WTC11 (cell line): ENCODE results near the gene SDK2. TPM values are rescaled to one million over a fixed set of nuclear protein-coding genes. Genes with fewer than 3 reads are reported as not detected.

Experiments used
- ATAC-seq: fragments of 200-7000 bp; cut with Tn5 transposase; 2 replicates; pipeline ENCODE4 v1.10.0; 2021; ENCODE audit warnings: mild to moderate bottlenecking, moderate library complexity
- CTCF ChIA-PET: fragments of 300-600 bp; sonication (Branson Sonifier 250); formaldehyde crosslinking; loops from one replicate; lab custom pipeline; 2021; ENCODE audit warnings: antibody characterized with exemption; lab: Charles Lee
- POLR2A ChIA-PET: fragments of 350-600 bp; sonication (Branson Sonifier 250); formaldehyde crosslinking; loops from one replicate; lab custom pipeline; 2021; ENCODE audit warnings: antibody characterized with exemption; lab: Charles Lee
- DNase-seq: peaks from one replicate; pipeline ENCODE4 v3.0.0; 2021; ENCODE audit warnings: low spot score
- H3K27ac Mint-ChIP-seq: 2 replicates; pipeline ENCODE4 v1.8.0; 2021; ENCODE audit warnings: mixed read lengths
- H3K27me3 Mint-ChIP-seq: 2 replicates; pipeline ENCODE4 v1.8.0; 2021; ENCODE audit warnings: low read depth, mild to moderate bottlenecking, moderate library complexity, mixed read lengths
- H3K36me3 Mint-ChIP-seq: 2 replicates; pipeline ENCODE4 v1.8.0; 2021; ENCODE audit warnings: mixed read lengths
- H3K4me1 Mint-ChIP-seq: 2 replicates; pipeline ENCODE4 v1.8.0; 2022; ENCODE audit warnings: mixed read lengths
- H3K4me3 Mint-ChIP-seq: 2 replicates; pipeline ENCODE4 v1.8.0; 2021; ENCODE audit warnings: mild to moderate bottlenecking, moderate library complexity, mixed read lengths
- H3K9me3 Mint-ChIP-seq: 2 replicates; pipeline ENCODE4 v1.8.0; 2021; ENCODE audit warnings: mixed read lengths
- CBFB ChIP-seq: sonication (generic); formaldehyde crosslinking; IDR thresholded peaks from 2 replicates; pipeline ENCODE4 v1.8.1; 2022; ENCODE audit warnings: mild to moderate bottlenecking, low read depth, missing genetic modification reagents
- GRHL2 ChIP-seq: fragments of 250-450 bp; sonication (Bioruptor Pico); IDR thresholded peaks from 2 replicates; pipeline ENCODE4 v1.8.0; 2022; ENCODE audit warnings: mild to moderate bottlenecking, moderate library complexity; ENCODE audit not compliant: insufficient replicate concordance, severe bottlenecking
- GTF2I ChIP-seq: fragments of 250-450 bp; sonication (Bioruptor Pico); conservative IDR thresholded peaks from 2 replicates; pipeline ENCODE4 v1.4.0; 2021; ENCODE audit warnings: mild to moderate bottlenecking
- JAZF1 ChIP-seq: fragments of 250-450 bp; sonication (Bioruptor Pico); IDR thresholded peaks from 2 replicates; pipeline ENCODE4 v1.9.0; 2021; ENCODE audit warnings: moderate library complexity, mild to moderate bottlenecking, inconsistent platforms
- MYBL2 ChIP-seq: sonication (generic); formaldehyde crosslinking; IDR thresholded peaks from 2 replicates; pipeline ENCODE4 v1.8.1; 2023; ENCODE audit warnings: mild to moderate bottlenecking, moderate library complexity, missing genetic modification reagents
- NFYB ChIP-seq: sonication (generic); formaldehyde crosslinking; conservative IDR thresholded peaks from 2 replicates; pipeline ENCODE4 v1.8.0; 2022; ENCODE audit warnings: low read depth, missing genetic modification reagents
- RELA ChIP-seq: sonication (generic); formaldehyde crosslinking; IDR thresholded peaks from 2 replicates; pipeline ENCODE4 v1.8.1; 2022; ENCODE audit warnings: missing genetic modification reagents, mild to moderate bottlenecking, borderline replicate concordance
- TCF7 ChIP-seq: sonication (generic); formaldehyde crosslinking; IDR thresholded peaks from 2 replicates; pipeline ENCODE4 v1.8.0; 2022; ENCODE audit warnings: mild to moderate bottlenecking, low read depth, missing genetic modification reagents, moderate library complexity
- ZNF121 ChIP-seq: sonication (generic); formaldehyde crosslinking; IDR thresholded peaks from 2 replicates; pipeline ENCODE4 v1.8.0; 2023; ENCODE audit warnings: missing genetic modification reagents
- ZNF263 ChIP-seq: sonication (generic); formaldehyde crosslinking; IDR thresholded peaks from 2 replicates; pipeline ENCODE4 v1.8.1; 2022; ENCODE audit warnings: low read depth, mild to moderate bottlenecking, moderate library complexity, missing genetic modification reagents
- ZNF416 ChIP-seq: fragments of 250-450 bp; sonication (Bioruptor Pico); IDR thresholded peaks from 2 replicates; pipeline ENCODE4 v1.9.0; 2021; ENCODE audit warnings: mild to moderate bottlenecking, inconsistent platforms
- total RNA-seq: library from RNA; stranded (reverse); gene quantifications from 3 replicates; pipeline ENCODE4 v1.2.3, GENCODE V29; 2021
- TF ChIP-seq, protein P1 (sequence below): fragments of 200-600 bp; IDR thresholded peaks from 2 replicates; pipeline ENCODE4 v1.8.0; 2022; ENCODE audit warnings: antibody characterized with exemption
- TF ChIP-seq, protein P2 (sequence below): sonication (generic); formaldehyde crosslinking; IDR thresholded peaks from 2 replicates; pipeline ENCODE4 v1.8.1; 2023; ENCODE audit warnings: mild to moderate bottlenecking, missing genetic modification reagents
- TF ChIP-seq, protein P3 (sequence below): sonication (generic); formaldehyde crosslinking; IDR thresholded peaks from 2 replicates; pipeline ENCODE4 v1.8.0; 2022; ENCODE audit warnings: mild to moderate bottlenecking, missing genetic modification reagents
- TF ChIP-seq, protein P4 (sequence below): fragments of 250-450 bp; sonication (Bioruptor Pico); conservative IDR thresholded peaks from 2 replicates; pipeline ENCODE4 v1.9.0; 2021; ENCODE audit warnings: mild to moderate bottlenecking
- TF ChIP-seq, protein P5 (sequence below): sonication (generic); formaldehyde crosslinking; IDR thresholded peaks from 2 replicates; pipeline ENCODE4 v1.8.0; 2022; ENCODE audit warnings: missing genetic modification reagents
- TF ChIP-seq, protein P6 (sequence below): sonication (generic); formaldehyde crosslinking; IDR thresholded peaks from 2 replicates; pipeline ENCODE4 v1.8.0; 2023; ENCODE audit warnings: mild to moderate bottlenecking, missing genetic modification reagents

SDK2 gene
- total RNA-seq, 1 experiment from 2014 or later = 14.8 TPM

DNA sequence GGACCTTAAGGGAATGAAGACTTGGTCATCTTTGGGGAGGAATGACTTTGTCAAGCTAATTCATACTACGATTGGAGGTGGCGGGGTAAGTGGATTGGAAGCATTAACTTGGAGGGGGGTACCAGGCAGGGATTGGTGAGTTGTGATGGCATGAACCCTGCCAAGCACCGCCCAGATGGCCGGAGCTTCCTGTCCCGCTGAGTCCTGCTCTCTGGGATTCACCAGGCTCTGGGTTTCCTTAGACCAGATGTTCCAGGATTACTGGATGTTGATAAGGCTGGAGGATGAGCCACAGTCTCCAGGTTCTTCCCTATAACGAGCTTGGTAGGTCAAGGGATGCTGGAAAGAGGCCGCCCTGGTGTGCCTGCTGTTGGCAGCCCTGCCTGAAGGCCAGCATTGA lies 154.9 kb downstream of the SDK2 start (continued):
- TF ChIP-seq ZNF416 = no peak
- TF ChIP-seq, protein P1, sequence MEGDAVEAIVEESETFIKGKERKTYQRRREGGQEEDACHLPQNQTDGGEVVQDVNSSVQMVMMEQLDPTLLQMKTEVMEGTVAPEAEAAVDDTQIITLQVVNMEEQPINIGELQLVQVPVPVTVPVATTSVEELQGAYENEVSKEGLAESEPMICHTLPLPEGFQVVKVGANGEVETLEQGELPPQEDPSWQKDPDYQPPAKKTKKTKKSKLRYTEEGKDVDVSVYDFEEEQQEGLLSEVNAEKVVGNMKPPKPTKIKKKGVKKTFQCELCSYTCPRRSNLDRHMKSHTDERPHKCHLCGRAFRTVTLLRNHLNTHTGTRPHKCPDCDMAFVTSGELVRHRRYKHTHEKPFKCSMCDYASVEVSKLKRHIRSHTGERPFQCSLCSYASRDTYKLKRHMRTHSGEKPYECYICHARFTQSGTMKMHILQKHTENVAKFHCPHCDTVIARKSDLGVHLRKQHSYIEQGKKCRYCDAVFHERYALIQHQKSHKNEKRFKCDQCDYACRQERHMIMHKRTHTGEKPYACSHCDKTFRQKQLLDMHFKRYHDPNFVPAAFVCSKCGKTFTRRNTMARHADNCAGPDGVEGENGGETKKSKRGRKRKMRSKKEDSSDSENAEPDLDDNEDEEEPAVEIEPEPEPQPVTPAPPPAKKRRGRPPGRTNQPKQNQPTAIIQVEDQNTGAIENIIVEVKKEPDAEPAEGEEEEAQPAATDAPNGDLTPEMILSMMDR = no peak
- TF ChIP-seq, protein P2, sequence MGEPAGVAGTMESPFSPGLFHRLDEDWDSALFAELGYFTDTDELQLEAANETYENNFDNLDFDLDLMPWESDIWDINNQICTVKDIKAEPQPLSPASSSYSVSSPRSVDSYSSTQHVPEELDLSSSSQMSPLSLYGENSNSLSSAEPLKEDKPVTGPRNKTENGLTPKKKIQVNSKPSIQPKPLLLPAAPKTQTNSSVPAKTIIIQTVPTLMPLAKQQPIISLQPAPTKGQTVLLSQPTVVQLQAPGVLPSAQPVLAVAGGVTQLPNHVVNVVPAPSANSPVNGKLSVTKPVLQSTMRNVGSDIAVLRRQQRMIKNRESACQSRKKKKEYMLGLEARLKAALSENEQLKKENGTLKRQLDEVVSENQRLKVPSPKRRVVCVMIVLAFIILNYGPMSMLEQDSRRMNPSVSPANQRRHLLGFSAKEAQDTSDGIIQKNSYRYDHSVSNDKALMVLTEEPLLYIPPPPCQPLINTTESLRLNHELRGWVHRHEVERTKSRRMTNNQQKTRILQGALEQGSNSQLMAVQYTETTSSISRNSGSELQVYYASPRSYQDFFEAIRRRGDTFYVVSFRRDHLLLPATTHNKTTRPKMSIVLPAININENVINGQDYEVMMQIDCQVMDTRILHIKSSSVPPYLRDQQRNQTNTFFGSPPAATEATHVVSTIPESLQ (CRISPR knock-in tag) = no peak
- TF ChIP-seq, protein P3, sequence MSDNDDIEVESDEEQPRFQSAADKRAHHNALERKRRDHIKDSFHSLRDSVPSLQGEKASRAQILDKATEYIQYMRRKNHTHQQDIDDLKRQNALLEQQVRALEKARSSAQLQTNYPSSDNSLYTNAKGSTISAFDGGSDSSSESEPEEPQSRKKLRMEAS (CRISPR knock-in tag) = no peak
- TF ChIP-seq GTF2I (CRISPR knock-in tag) = no peak

DNA sequence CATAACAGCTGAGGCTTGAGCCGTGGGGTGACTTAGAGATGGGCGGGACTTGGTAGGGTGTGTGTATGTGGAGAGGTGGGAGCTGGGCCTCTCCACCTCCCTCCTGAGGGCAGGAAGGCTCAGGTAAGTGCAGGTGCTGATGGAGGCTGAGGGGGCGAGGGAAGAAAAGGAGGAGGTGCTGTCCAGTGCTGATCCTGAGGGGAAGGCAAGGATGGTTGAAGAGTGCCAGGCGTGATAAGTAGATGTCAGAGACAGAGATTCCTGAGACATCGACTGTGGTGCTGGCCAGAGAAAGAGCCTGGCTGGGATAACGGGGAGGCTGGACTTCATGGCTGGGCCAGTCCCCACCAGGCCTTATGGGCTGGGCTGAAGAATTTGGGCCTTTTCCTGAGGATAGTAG lies 159.1 kb downstream of the SDK2 start:
- CTCF ChIA-PET = no interaction called here
- DNase-seq = no peak
- TF ChIP-seq RELA (CRISPR knock-in tag) (no peak), ZNF121 (CRISPR knock-in tag) (no peak), TCF7 (CRISPR knock-in tag) (no peak), NFYB (CRISPR knock-in tag) (no peak), MYBL2 (CRISPR knock-in tag) (no peak), CBFB (CRISPR knock-in tag) (no peak), GRHL2 (no peak), JAZF1 (CRISPR knock-in tag) (no peak), ZNF263 (CRISPR knock-in tag) (no peak)
- TF ChIP-seq, protein P4, sequence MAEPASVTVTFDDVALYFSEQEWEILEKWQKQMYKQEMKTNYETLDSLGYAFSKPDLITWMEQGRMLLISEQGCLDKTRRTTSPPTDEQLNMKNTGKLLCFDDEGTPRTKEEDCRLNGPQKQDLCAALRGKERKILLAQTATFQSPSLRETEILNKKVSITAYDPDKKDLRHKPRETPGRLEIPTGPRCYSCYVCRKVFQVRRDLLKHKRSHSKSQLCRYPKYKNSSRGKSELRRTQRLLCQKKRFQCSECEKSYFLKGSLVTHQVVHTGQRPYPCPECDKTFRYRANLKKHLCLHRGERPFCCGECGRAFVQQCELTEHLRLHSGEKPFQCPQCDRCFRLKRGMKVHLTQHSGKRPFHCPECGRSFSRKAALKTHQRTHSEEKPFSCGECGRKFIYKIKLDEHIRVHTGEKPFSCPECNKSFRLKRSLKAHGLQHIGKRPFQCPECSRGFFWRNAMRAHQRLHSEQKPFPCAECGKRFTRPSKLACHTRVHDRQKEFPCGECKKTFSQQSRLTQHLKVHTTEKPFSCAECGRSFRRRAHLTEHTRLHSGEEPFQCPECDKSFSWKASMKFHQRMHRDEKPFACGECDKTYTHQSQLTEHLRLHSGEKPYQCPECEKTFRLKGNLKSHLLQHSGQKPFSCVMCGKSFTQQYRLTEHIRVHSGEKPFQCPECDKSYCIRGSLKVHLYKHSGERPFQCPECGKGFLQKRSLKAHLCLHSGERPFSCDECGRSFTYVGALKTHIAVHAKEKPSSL (CRISPR knock-in tag) = no peak
- TF ChIP-seq, protein P5, sequence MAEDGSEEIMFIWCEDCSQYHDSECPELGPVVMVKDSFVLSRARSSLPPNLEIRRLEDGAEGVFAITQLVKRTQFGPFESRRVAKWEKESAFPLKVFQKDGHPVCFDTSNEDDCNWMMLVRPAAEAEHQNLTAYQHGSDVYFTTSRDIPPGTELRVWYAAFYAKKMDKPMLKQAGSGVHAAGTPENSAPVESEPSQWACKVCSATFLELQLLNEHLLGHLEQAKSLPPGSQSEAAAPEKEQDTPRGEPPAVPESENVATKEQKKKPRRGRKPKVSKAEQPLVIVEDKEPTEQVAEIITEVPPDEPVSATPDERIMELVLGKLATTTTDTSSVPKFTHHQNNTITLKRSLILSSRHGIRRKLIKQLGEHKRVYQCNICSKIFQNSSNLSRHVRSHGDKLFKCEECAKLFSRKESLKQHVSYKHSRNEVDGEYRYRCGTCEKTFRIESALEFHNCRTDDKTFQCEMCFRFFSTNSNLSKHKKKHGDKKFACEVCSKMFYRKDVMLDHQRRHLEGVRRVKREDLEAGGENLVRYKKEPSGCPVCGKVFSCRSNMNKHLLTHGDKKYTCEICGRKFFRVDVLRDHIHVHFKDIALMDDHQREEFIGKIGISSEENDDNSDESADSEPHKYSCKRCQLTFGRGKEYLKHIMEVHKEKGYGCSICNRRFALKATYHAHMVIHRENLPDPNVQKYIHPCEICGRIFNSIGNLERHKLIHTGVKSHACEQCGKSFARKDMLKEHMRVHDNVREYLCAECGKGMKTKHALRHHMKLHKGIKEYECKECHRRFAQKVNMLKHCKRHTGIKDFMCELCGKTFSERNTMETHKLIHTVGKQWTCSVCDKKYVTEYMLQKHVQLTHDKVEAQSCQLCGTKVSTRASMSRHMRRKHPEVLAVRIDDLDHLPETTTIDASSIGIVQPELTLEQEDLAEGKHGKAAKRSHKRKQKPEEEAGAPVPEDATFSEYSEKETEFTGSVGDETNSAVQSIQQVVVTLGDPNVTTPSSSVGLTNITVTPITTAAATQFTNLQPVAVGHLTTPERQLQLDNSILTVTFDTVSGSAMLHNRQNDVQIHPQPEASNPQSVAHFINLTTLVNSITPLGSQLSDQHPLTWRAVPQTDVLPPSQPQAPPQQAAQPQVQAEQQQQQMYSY (CRISPR knock-in tag) = no peak
- TF ChIP-seq, protein P1 = no peak
- TF ChIP-seq, protein P6, sequence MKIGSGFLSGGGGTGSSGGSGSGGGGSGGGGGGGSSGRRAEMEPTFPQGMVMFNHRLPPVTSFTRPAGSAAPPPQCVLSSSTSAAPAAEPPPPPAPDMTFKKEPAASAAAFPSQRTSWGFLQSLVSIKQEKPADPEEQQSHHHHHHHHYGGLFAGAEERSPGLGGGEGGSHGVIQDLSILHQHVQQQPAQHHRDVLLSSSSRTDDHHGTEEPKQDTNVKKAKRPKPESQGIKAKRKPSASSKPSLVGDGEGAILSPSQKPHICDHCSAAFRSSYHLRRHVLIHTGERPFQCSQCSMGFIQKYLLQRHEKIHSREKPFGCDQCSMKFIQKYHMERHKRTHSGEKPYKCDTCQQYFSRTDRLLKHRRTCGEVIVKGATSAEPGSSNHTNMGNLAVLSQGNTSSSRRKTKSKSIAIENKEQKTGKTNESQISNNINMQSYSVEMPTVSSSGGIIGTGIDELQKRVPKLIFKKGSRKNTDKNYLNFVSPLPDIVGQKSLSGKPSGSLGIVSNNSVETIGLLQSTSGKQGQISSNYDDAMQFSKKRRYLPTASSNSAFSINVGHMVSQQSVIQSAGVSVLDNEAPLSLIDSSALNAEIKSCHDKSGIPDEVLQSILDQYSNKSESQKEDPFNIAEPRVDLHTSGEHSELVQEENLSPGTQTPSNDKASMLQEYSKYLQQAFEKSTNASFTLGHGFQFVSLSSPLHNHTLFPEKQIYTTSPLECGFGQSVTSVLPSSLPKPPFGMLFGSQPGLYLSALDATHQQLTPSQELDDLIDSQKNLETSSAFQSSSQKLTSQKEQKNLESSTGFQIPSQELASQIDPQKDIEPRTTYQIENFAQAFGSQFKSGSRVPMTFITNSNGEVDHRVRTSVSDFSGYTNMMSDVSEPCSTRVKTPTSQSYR (CRISPR knock-in tag) = no peak
- TF ChIP-seq, all 79 proteins: peak for 0

More for the DNA sequence above, 159.1 kb downstream of the SDK2 start:
- Mint-ChIP-seq H3K4me1 (peaks cover 21% of the 10 kb centered on the region), H3K9me3 (peaks cover 18% of the 10 kb centered on the region), H3K27me3 (peaks cover 3% of the 10 kb centered on the region; the same call in 1 of the 2 replicates), H3K27ac (no peak overlapping the region), H3K4me3 (no peak overlapping the region), H3K36me3 (peaks cover 16% of the 10 kb centered on the region)
- POLR2A ChIA-PET = no interaction called here
- ATAC-seq = no peak
